ENCODE results near the gene HDAC11. TPM values are rescaled to one million over a fixed set of nuclear protein-coding genes. Genes with fewer than 3 reads are reported as not detected.

HDAC11 gene
- total RNA-seq, 1 donor from 2014 or later: 6.9 TPM

Other genes with a start within 250 kb of the HDAC11 start
- gene NUP210, start 60.0 kb upstream of the HDAC11 start, total RNA-seq: 0.20 and 0.22 TPM in 2 replicates
- 2.6 and 10.9 TPM in 2 replicates for gene FBLN2, start 68.8 kb downstream of the HDAC11 start, total RNA-seq